SK-N-SH (cell line): ENCODE data around the gene PLOD2. TPM values are rescaled to one million over a fixed set of nuclear protein-coding genes. Genes with fewer than 3 reads are reported as not detected.

Experiments
- CTCF ChIA-PET: fragments of 300-600, 350-600 bp; formaldehyde crosslinking; extraction: SDS; loops from one replicate; lab custom pipeline; 2021; lab: Yijun Ruan, JAX
- POLR2A ChIA-PET: fragments of 350-600 bp; sonication (Branson Sonifier 250); formaldehyde crosslinking; extraction: SDS; loops from one replicate; lab custom pipeline; 2020; ENCODE audit warnings: antibody characterized with exemption, inconsistent platforms; lab: Yijun Ruan, JAX
- DNase-seq: peaks from one replicate; pipeline ENCODE4 v3.0.0; 2012
- H2AFZ ChIP-seq: fragments of 200-600 bp; sonication (generic); 2 replicates; pipeline ENCODE4 v1.8.1; 2016; ENCODE audit warnings: antibody characterized with exemption, mild to moderate bottlenecking, low read depth
- H3F3A ChIP-seq: fragments of 200-600 bp; sonication (generic); replicated peaks from 2 replicates; pipeline ENCODE3; 2016; ENCODE audit warnings: antibody characterized with exemption, mild to moderate bottlenecking; ENCODE audit not compliant: insufficient read depth
- H3K27ac ChIP-seq, 2 experiments: fragments of 200-500 bp in 1 of 2; fragments of 200-600 bp in 1 of 2; sonication (Bioruptor generic) in 1 of 2; sonication (generic), shearing (Covaris generic) in 1 of 2; 2 replicates each; pipeline versions ENCODE4 v1.5.1 to v1.6.1; 2014 to 2016; ENCODE audit warnings: low read depth in 2 of 2, inconsistent platforms in 1 of 2, low read length in 1 of 2, mild to moderate bottlenecking in 1 of 2, mixed read lengths in 1 of 2
- H3K27me3 ChIP-seq: fragments of 200-600 bp; sonication (generic), shearing (Covaris generic); 2 replicates; pipeline ENCODE4 v1.6.1; 2016; ENCODE audit warnings: mixed run types; ENCODE audit not compliant: insufficient read depth
- H3K36me3 ChIP-seq, 2 experiments: fragments of 200-500 bp in 1 of 2; fragments of 200-600 bp in 1 of 2; sonication (Bioruptor generic) in 1 of 2; sonication (generic) in 1 of 2; replicated peaks in 1 of 2; 2 replicates each; pipeline versions ENCODE3 to v1.5.1; 2014 to 2016; ENCODE audit warnings: low read length in 1 of 2, mild to moderate bottlenecking in 1 of 2; ENCODE audit not compliant: insufficient read depth in 2 of 2, control insufficient read depth in 1 of 2
- H3K4me1 ChIP-seq, 2 experiments: fragments of 200-500 bp in 1 of 2; fragments of 200-600 bp in 1 of 2; sonication (Bioruptor generic) in 1 of 2; sonication (generic), shearing (Covaris generic) in 1 of 2; 2 replicates each; pipeline versions ENCODE4 v1.5.1 to v1.6.1; 2014 to 2016; ENCODE audit warnings: low read depth in 1 of 2, low read length in 1 of 2, mixed run types in 1 of 2; ENCODE audit not compliant: insufficient read depth in 2 of 2, control insufficient read depth in 1 of 2
- H3K4me2 ChIP-seq: fragments of 200-600 bp; sonication (generic), shearing (Covaris generic); 2 replicates; pipeline ENCODE4 v1.6.1; 2017; ENCODE audit warnings: mixed run types
- H3K4me3 ChIP-seq, 2 experiments: fragments of 200-500 bp in 1 of 2; fragments of 200-600 bp in 1 of 2; sonication (Bioruptor generic) in 1 of 2; sonication (generic), shearing (Covaris generic) in 1 of 2; 2 replicates each; pipeline versions ENCODE4 v1.5.1 to v1.8.1; 2014 to 2016; ENCODE audit warnings: low read depth in 2 of 2, inconsistent platforms in 1 of 2, low read length in 1 of 2, mild to moderate bottlenecking in 1 of 2, mixed read lengths in 1 of 2, moderate library complexity in 1 of 2
- H3K79me2 ChIP-seq: fragments of 200-600 bp; sonication (generic); 2 replicates; pipeline ENCODE4 v1.8.1; 2017; ENCODE audit warnings: mild to moderate bottlenecking; ENCODE audit not compliant: insufficient read depth
- H3K9ac ChIP-seq: fragments of 200-600 bp; sonication (generic); 2 replicates; pipeline ENCODE4 v1.6.1; 2017; ENCODE audit warnings: mixed run types
- H3K9me2 ChIP-seq: fragments of 200-600 bp; sonication (generic); 2 replicates; pipeline ENCODE4 v1.6.1; 2017; ENCODE audit warnings: mixed run types
- H3K9me3 ChIP-seq: fragments of 200-600 bp; sonication (generic); 2 replicates; pipeline ENCODE4 v1.6.1; 2017; ENCODE audit warnings: mixed run types, mild to moderate bottlenecking, moderate library complexity
- H4K20me1 ChIP-seq: fragments of 200-600 bp; sonication (generic); 2 replicates; pipeline ENCODE4 v1.6.1; 2017; ENCODE audit warnings: mild to moderate bottlenecking, mixed run types; ENCODE audit not compliant: insufficient read depth
- CHD2 ChIP-seq: fragments of 150-350 bp; IDR thresholded peaks from 2 replicates; pipeline ENCODE4 v1.6.1; 2018; ENCODE audit warnings: low read length; ENCODE audit not compliant: partially characterized antibody
- CTCF ChIP-seq: fragments of 200-600 bp; sonication (generic); IDR thresholded peaks from 2 replicates; pipeline ENCODE4 v1.6.1; 2017; ENCODE audit warnings: antibody characterized with exemption, mild to moderate bottlenecking, moderate library complexity
- EP300 ChIP-seq, 2 experiments: IDR thresholded peaks; 2 replicates each; pipeline versions ENCODE4 v1.4.0 to v1.6.1; 2012; ENCODE audit warnings: borderline replicate concordance in 1 of 2, low read depth in 1 of 2, low read length in 1 of 2
- FOSL2 ChIP-seq: IDR thresholded peaks from 2 replicates; pipeline ENCODE4 v1.4.0; 2012; ENCODE audit warnings: low read depth, mild to moderate bottlenecking, moderate library complexity, borderline replicate concordance
- FOXM1 ChIP-seq: IDR thresholded peaks from 2 replicates; pipeline ENCODE4 v1.4.0; 2012; ENCODE audit warnings: low read depth, mild to moderate bottlenecking
- GABPA ChIP-seq: IDR thresholded peaks from 2 replicates; pipeline ENCODE4 v1.4.0; 2012; ENCODE audit warnings: low read depth, mild to moderate bottlenecking
- GATA2 ChIP-seq: sonication (generic); formaldehyde crosslinking; IDR thresholded peaks from 2 replicates; pipeline ENCODE4 v1.5.0; 2020; ENCODE audit warnings: mild to moderate bottlenecking, missing genetic modification reagents
- MAX ChIP-seq: IDR thresholded peaks from 2 replicates; pipeline ENCODE4 v1.4.0; 2012; ENCODE audit warnings: low read depth
- MEF2A ChIP-seq: IDR thresholded peaks from 2 replicates; pipeline ENCODE4 v1.4.0; 2012; ENCODE audit warnings: low read depth, borderline replicate concordance
- POLR2AphosphoS5 ChIP-seq: IDR thresholded peaks from 2 replicates; pipeline ENCODE4 v1.6.1; 2012; ENCODE audit warnings: low read depth, low read length
- RCOR1 ChIP-seq: fragments of 150-350 bp; IDR thresholded peaks from 2 replicates; pipeline ENCODE4 v1.6.1; 2017; ENCODE audit warnings: antibody characterized with exemption, low read length
- REST ChIP-seq: IDR thresholded peaks from 2 replicates; pipeline ENCODE4 v1.6.1; 2012; ENCODE audit warnings: mild to moderate bottlenecking, low read depth, low read length, moderate library complexity
- RFX5 ChIP-seq: IDR thresholded peaks from 2 replicates; pipeline ENCODE4 v1.6.1; 2012; ENCODE audit warnings: mild to moderate bottlenecking, improper control_type of control experiment, low read length
- TCF12 ChIP-seq: IDR thresholded peaks from 2 replicates; pipeline ENCODE4 v1.4.0; 2012
- TEAD4 ChIP-seq: IDR thresholded peaks from 2 replicates; pipeline ENCODE4 v1.4.0; 2012; ENCODE audit warnings: mild to moderate bottlenecking, borderline replicate concordance; ENCODE audit not compliant: insufficient read depth
- YY1 ChIP-seq: IDR thresholded peaks from 2 replicates; pipeline ENCODE4 v1.4.0; 2012; ENCODE audit warnings: low read depth, mild to moderate bottlenecking
- ZBTB33 ChIP-seq: IDR thresholded peaks from 2 replicates; pipeline ENCODE4 v1.4.0; 2012; ENCODE audit warnings: low read depth, borderline replicate concordance
- WGBS: methylation state at CpG from one replicate; pipeline ENCODE4 v1.1.6; 2017; ENCODE audit warnings: low lambda C conversion rate; 5-methylcytosine and 5-hydroxymethylcytosine counted together
- polyA plus RNA-seq, 3 experiments: library from polyadenylated mRNA; depleted of rRNA; stranded (reverse); fragments of >200 nt; gene quantifications; 2 replicates each; pipeline ENCODE4 v1.2.3, GENCODE V29; 2012

Gene PLOD2
- polyA plus RNA-seq, 1 of the 3 experiments (the other 2 are of a cell fraction): 0.58 TPM

- H3K36me3 ChIP-seq: no peaks in the 10 kb centered on the region
- ChIA-PET POLR2A (no interaction called here), CTCF (no interaction called here)
- no peaks in the 10 kb centered on the region for H3K9me2 ChIP-seq
- no peaks in the 10 kb centered on the region for H3F3A ChIP-seq
- H4K20me1 ChIP-seq: no peaks in the 10 kb centered on the region
- no peaks in the 10 kb centered on the region for H3K4me1 ChIP-seq
- WGBS: 18% methylated on average over 2 of the region's 2 CpGs
- no peak for DNase-seq
- TF ChIP-seq CHD2 (no peak), MAX (no peak), TCF12 (no peak), FOSL2 (no peak), RFX5 (no peak), CTCF (no peak), RCOR1 (no peak), TEAD4 (no peak), MEF2A (no peak), YY1 (no peak), GATA2 (no peak), EP300 (IDR thresholded peaks at IDR 0.05; ENCODE audit: borderline replicate concordance in 1 of 2, low read depth in 1 of 2, low read length in 1 of 2) (no peak), GABPA (no peak), POLR2AphosphoS5 (no peak), ZBTB33 (no peak), REST (no peak), FOXM1 (no peak)
- no peak overlapping the region for H3K27ac ChIP-seq
- H3K79me2 ChIP-seq: no peaks in the 10 kb centered on the region
- H3K9ac ChIP-seq: no peak overlapping the region
- H3K9me3 ChIP-seq: no peaks in the 10 kb centered on the region
- no peaks in the 10 kb centered on the region for H3K27me3 ChIP-seq
- no peak overlapping the region for H2AFZ ChIP-seq
- no peak overlapping the region for H3K4me2 ChIP-seq
- H3K4me3 ChIP-seq: no peak overlapping the region
Observed at GRCh38 chr3:146101538-146101937, 59.4 kb downstream of the PLOD2 start.
